Activated CD8-positive, alpha-beta memory T cell treated with anti-CD3 and anti-CD28 coated beads for 36 hours (primary cell): Measurements from ENCODE around the gene PLCB1. TPM values are rescaled to one million over a fixed set of nuclear protein-coding genes. Genes with fewer than 3 reads are reported as not detected.

Experiments
- CTCF ChIA-PET: fragments of 350-600 bp; sonication (Branson Sonifier 250); formaldehyde crosslinking; loops from one replicate; lab custom pipeline; 2021; ENCODE audit warnings: antibody characterized with exemption; lab: Charles Lee
- POLR2A ChIA-PET: fragments of 350-600 bp; sonication (Branson Sonifier 250); formaldehyde crosslinking; loops from one replicate; lab custom pipeline; 2021; ENCODE audit warnings: antibody characterized with exemption; lab: Charles Lee
- total RNA-seq, 2 experiments: library from RNA; stranded (reverse); gene quantifications; one replicate each; pipeline ENCODE4 v1.2.3, GENCODE V29; 2021

The PLCB1 gene
- total RNA-seq, 2 experiments from 2014 or later, result 9.8 to 12.8 TPM

- POLR2A ChIA-PET, result no interaction called here
- CTCF ChIA-PET, result no interaction called here
Measured at GRCh38 chr20:8874437-8874836, 742.4 kb downstream of the PLCB1 start.

- ChIA-PET POLR2A (no interaction called here), CTCF (no interaction called here)
Measured at GRCh38 chr20:8875586-8875985, 743.5 kb downstream of the PLCB1 start.

- POLR2A ChIA-PET, result no interaction called here
Measured at GRCh38 chr20:8876366-8876765, 744.3 kb downstream of the PLCB1 start.

DNA sequence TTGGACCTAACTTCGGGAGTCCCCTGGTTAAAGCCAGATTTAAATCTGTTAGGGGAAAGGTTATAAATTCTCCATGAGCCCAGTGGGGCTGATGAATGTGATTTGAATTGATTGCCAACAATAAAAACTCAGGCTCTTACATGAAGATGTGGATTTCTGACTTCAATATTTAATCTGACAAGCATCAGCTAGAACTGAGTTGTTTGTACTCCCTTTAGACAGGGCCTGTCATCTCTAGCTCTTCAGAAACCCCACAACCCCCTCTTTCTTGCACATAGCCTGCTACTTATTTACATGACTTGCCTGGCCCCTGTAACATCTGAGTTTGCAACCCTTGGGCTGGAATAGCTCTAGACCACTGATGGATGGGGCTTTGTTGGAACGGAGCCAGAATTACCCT, 745.2 kb downstream of the PLCB1 start:
- ChIA-PET POLR2A (no interaction called here), CTCF (no interaction called here)

More at GRCh38 chr20:8876366-8876765, 744.3 kb downstream of the PLCB1 start:
- CTCF ChIA-PET, result no interaction called here

- POLR2A ChIA-PET, result no interaction called here
- CTCF ChIA-PET, result no interaction called here
Measured at GRCh38 chr20:8879669-8880068, 747.6 kb downstream of the PLCB1 start.

DNA sequence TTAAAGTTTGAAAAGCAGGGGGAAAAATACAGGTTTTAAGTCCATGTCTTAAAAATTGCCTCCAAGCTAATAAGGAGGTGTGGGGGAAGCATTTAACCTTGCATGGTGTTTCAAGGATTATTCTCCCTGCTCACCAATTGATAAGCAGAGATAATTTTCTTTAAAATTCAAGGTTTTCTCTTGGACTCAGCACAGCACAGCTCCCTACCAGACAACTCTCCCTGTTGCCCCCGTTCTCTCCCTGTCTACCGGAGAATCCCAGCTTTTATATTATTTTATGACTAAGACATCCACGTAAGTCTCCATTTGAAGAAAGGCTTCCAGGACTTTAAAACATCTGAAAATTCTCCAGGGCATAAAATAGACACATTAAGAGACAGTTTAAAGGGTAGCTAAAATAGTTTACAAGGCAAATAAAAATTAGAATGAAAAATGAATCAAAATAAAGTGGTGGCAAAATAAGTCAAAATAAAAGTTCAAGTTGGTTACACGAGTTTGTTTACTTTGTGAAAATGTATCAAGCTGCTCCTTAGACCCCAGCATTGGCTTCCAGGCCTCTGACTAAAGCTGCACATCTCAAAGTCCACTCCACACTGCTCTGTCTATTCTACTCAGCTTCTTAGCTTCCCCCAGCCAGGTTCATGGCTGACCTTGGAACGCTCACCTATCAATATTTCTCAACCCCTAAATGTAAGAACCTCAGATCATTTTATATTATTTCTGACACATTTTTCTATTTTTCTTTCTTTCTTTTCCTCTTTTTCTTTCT, 748.2 kb downstream of the PLCB1 start:
- ChIA-PET POLR2A (interaction anchor here (0.7 kb wide), 1 partner anchor 17 kb away, joined by 7 read pairs; no protein-coding TSS in a partner anchor), CTCF (no interaction called here)

GRCh38 chr20:8891039-8891438, 759.0 kb downstream of the PLCB1 start:
- CTCF ChIA-PET, result no interaction called here
- POLR2A ChIA-PET, result no interaction called here

- CTCF ChIA-PET, result no interaction called here
- POLR2A ChIA-PET, result no interaction called here
Measured at GRCh38 chr20:8895472-8895871, 763.4 kb downstream of the PLCB1 start.

- ChIA-PET CTCF (no interaction called here), POLR2A (no interaction called here)
Measured at GRCh38 chr20:8898823-8899222, 766.8 kb downstream of the PLCB1 start.

DNA sequence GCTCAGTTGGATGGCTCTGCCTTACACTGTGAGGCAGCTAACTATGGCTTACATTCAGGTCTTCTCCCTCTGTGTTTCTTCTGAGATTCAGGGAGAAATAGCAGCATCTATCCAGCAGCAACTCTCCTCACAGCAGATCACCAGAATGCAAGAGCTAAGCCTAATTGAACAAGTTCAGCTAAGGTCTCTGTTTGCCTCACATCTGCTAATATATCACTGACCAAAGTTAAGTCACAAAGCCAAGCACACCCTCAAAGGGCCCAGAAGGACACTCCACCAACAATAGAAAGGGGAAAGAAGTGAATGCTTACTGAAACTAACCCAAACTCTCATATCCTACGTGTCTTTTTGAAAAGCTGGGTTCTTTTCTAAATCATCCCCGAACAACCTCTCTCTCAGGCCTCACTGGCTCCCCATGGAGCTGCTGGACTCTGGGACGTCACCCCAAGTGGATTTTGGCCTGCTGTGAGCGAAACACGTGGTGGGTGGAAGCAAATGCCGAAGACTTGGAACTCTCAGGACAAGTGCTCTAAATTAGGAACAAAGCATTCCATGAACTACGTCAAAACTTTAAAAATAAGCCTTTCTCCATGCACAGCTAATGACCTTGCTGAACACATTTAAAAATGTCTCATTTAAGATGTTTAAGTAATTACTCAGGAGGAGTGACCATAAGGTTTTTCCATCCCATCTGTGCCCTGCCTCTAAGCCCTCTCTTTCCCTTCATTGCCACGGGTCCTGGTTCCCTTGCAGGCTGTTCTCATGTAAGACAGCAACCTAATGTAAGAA, 769.4 kb downstream of the PLCB1 start:
- CTCF ChIA-PET, result no interaction called here

GRCh38 chr20:8903655-8904605, 771.9 kb downstream of the PLCB1 start:
- ChIA-PET CTCF (no interaction called here), POLR2A (no interaction called here)

More for the DNA sequence above, 769.4 kb downstream of the PLCB1 start:
- POLR2A ChIA-PET, result no interaction called here

DNA sequence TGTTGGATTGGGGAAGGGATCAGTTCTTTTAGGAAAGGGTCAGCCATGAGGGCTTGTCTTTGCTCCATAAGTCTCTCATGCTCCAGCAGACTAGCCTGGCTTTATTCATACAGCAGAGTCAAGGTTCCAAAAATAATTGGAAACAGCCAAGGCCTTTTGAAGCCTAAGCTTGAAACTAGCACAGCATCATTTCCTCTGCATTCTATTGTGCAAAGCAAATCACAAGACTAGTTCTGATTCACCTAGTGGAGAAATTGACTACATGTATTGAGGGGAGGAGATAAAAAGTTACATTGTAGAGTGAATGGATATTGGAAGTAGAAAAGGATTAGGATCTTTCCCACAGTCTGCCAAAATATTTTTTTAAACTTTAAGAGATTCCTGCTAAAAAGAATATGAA, 777.5 kb downstream of the PLCB1 start:
- POLR2A ChIA-PET, result no interaction called here
- CTCF ChIA-PET, result no interaction called here

GRCh38 chr20:8912096-8912495, 780.0 kb downstream of the PLCB1 start:
- ChIA-PET CTCF (no interaction called here), POLR2A (no interaction called here)

DNA sequence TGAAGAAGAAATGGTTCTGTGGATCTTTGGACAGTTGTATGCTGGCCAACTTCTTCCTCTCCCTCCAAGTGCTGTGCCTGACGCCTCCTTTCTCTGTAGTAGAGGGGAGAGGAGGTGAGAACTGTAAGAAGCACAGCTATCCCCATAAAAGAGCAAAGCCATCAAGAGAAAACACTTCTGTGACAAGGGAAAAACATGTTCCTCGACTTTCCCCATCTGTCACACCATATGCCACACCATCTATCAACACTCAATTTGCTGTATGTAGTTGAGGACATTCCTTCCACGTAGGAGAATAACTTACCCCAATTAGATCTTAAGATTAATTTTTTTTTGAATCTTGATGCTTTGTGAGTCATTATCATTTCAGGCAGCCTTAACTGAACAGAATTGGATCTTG, 780.7 kb downstream of the PLCB1 start:
- ChIA-PET POLR2A (no interaction called here), CTCF (no interaction called here)

DNA sequence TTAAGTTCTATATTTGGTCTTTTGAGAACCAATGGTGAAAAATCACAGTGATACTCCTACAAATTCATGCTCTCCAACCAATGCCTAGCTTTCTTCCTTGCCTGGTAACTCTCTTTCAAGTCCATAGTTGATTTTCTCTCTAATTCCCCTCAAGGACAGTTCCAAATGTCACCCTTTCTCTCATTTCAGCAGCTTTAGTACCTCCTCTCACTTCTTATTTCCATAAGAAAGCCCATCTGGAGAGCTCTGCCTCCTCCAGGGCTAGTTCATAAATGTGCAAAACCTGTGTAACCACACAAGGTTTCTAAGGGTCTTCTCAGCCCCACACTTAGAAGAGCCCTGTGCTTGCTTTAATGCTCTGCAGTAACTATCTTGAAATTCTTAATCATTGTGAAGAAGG, 781.4 kb downstream of the PLCB1 start:
- ChIA-PET POLR2A (no interaction called here), CTCF (no interaction called here)

DNA sequence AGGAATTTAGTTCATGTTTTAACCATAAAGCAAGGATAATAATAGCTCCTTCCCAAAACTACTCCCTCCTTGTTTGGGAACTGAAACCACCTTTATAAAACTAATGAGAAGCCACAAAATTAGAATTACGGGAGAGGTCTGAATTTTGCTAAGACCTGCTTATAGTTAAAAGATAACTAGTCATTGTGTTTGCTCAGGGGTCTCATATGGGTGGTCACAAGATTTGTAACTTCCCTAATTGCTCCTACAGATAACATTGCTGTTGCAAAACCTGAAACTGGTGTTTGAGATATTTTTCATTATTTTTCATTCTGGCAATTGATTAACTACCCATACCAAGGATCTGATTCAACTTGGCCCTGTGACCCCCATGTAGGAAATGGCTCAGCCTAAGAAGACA, 782.4 kb downstream of the PLCB1 start:
- CTCF ChIA-PET, result no interaction called here

DNA sequence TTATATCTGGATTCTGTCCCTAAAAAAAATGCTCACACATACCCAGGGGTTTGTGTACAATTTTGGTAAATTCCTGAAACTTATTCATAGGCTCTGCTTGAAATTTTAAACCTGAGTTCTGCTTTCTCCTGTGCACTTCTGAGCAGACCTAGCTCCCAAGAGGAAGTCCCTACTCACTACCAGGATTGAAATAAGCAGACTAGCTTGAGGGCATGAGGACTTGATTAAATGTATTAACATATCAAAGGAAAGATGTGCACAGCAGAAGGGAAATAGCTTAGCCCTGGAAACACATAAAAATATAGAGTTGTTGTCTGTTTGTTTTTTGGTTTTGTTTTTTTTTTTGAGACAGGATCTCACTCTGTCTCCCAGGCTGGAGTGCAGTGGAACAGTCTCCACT, 785.0 kb downstream of the PLCB1 start:
- ChIA-PET CTCF (interaction anchor here (1.3 kb wide), 1 partner anchor 63 kb away, joined by 3 read pairs; no protein-coding TSS in a partner anchor), POLR2A (no interaction called here)

More for the DNA sequence above, 782.4 kb downstream of the PLCB1 start:
- POLR2A ChIA-PET, result no interaction called here

GRCh38 chr20:8918145-8918544, 786.1 kb downstream of the PLCB1 start:
- CTCF ChIA-PET, result no interaction called here
- POLR2A ChIA-PET, result no interaction called here

DNA sequence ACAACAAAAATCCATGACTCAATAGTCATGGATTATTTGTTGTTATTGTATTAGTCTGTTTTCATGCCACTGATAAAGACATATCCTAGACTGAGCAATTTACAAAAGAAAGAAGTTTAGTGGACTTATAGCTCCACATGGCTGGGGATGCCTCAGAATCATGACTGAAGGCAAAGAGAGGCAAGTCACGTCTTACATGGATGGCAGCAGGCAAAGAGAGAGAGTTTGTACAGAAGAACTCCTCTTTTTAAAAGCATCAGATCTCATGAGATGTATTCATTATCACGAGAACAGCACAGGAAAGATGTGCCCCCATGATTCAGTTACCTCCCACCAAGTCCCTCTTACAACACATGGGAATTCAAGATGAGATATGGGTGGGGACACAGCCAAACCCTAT, 792.5 kb downstream of the PLCB1 start:
- ChIA-PET POLR2A (no interaction called here), CTCF (no interaction called here)

DNA sequence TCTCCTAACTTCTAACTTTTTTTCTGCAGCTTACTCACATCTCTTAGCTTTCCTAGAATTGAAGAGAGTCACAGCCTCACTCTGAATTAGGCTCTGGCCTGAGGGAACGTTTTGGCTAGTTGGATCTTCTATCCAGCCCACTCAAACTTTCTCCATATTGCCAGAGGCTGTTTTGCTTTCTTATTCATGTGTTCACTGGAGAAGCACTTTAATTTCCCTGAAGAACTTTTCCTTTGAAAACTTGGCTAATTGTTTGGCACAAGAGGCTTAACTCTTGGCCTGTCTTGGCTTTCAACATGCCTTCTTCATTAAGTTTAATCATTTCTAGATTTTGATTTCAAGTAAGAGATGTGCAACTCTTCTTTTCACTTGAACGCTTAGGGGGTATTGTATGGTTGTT, 798.7 kb downstream of the PLCB1 start:
- CTCF ChIA-PET, result no interaction called here
- POLR2A ChIA-PET, result no interaction called here
